Stimulated activated CD4-positive, alpha-beta T cell treated with anti-CD3 and anti-CD28 coated beads, Interleukin-4, amount 100 ng/mL, for 1 hour (primary cell): ENCODE data around the gene SH2D6.
"Not testable (repeated sequence)": the region's sequence is repeated elsewhere in the genome, so short reads cannot be mapped to it uniquely, and the experiment has no call there.

Experiments
- DNase-seq: peaks from one replicate; pipeline ENCODE4 v3.0.0-alpha.2; 2020

SH2D6 gene

DNA sequence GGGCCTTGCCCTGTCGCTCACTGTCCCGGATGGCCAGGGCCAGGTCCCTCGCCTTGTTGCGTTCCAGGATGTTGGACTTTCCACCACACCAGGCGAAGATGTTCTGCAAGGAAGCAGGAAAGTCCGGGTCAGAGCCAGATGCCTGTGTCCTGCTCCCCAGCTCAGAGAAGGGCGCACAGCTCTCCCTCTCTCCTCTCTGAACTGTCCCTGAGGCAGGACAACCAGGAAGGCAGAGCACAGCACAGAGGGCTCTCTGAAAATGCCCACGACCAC is 19.4 kb upstream of the SH2D6 start:
- DNase-seq, result no peak

DNA sequence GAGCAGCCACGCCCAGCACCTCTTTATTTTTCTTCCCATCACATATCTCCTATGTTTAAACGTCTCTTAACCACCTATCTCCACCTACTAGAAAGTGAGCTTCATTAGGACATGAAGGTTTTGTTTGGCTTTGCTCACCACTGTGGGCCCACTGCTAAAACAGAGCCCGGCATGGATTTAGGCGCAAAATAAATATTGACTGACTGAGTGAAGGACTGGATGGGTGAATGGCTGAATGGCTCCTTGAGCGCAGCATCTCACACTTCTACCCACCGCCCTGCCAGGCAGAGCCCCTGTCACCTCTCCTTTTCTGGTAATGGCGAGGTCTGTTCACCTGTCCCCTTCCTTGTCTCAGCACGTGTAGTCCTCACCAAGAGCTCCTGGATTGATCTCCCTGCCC is 18.5 kb upstream of the SH2D6 start:
- DNase-seq, result no peak

DNA sequence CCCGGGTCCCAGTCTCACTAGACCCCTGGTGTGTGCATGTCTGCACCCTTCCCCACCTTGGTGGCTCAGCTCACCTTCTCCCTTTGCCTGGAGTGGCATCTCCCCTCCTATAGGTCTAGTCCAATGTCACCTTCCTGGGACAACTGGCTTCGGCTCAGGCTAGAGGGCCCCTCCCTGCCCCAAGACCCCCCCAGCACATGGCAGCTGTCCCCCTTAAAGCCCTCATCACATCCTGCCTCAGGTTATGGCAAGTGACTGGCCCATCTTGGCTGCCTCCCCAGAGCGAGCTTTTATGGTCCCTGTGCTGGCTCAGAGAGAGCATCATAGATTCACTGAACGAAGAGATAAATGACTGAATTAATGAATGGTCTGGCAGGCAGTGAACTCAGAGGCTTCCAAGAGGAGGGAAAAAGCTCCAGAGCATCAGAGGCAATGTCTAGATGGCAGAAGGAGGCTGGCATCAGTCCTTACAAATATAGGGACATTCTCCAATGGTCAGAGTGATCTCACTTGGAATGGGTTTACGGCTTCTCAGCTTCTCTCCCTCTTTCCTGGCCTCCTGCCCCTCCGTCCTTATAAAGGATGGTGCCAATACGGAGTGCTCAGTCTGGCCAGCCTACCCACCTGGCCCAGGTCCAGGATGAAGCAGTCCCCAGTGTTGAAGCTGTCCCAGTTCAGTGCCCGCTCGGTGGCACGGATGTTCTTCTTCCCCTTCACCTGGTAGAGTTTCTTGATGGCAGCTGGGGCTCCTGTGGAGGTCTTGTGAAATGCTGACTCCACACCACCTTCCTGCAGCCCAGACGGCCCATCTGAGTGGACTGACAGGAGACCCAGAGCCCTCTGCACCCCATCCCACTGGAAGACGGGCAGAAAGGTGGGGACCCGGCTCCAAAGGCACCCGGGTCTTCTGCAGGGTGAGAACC is 17.7 kb upstream of the SH2D6 start:
- DNase-seq, result no peak

DNA sequence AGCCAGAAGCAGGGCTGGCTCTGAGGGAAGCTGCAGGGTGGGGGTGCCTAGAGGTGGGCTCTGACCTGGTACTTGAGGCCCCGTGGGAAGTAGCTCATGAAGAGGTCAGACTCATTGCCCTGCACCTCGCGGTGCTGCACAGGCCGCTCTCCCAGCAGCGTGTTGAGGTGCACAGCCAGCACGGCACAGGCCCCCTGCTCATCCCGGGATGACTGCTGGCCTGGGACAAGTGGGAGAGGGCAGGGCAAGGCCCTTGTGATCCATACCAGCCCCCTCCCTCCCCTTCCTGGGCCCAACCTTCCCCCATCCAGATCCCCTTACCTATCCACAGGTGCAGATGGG is 17.1 kb upstream of the SH2D6 start:
- no peak for DNase-seq

DNA sequence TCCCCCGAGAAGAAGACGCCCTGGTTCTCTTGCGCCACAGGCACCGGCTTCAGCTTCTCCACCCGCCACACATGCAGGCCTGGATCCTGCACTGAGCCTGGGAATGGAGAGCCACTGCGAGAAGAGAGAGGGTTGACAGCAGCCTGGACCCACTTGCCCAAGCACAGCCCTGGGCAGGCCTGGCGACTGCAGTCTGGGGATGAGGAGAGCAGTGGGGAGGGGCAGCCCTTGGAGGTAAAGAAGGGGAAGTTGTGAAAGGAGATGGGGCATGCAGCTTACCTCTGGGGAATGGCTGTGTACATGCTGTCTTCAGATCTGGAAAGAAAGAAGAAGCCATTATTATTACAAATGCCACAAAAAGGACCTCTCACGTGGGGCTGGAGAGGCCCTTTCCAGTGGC is 16.7 kb upstream of the SH2D6 start:
- no peak for DNase-seq

DNA sequence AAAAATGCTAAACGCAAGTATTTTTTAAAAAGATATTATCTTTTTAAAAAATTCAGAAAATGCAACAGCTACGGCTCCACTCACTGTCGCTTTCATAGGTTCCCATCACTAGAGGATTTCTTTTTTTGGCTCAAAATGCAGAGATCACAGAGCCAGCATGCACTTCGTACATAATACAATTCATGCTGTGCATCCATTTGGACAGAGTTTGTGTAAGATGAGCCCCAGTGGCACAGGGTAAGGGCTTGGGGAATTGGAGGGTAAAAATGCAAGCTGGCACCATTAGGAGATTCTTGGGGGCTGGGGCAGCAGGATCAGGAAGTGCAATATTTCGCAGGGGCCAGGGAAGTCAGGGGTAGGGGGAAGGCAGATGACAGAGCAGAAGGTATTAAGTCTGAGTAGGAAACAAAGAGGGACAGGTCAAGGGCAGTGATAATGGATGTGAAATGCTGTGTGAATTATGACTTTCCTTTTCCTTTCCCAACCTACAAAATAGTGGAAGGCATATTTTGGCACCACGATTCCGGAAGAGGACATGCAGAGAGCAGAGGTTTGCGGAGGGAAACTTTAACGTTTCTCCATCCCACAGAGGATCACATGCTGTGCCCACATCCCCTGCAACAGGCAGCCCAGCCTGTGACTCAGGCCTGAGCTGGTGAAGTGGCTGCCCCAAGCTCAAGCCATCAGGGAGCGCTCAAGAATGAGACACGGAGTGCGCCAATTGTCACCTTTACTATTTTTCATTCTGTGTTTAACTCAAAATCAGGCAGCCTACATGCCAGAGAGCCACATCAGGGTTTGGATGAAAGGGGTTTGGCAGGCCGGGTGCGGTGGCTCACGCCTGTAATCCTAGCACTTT is 13.1 kb upstream of the SH2D6 start:
- DNase-seq, result peak; percentile 48

DNA sequence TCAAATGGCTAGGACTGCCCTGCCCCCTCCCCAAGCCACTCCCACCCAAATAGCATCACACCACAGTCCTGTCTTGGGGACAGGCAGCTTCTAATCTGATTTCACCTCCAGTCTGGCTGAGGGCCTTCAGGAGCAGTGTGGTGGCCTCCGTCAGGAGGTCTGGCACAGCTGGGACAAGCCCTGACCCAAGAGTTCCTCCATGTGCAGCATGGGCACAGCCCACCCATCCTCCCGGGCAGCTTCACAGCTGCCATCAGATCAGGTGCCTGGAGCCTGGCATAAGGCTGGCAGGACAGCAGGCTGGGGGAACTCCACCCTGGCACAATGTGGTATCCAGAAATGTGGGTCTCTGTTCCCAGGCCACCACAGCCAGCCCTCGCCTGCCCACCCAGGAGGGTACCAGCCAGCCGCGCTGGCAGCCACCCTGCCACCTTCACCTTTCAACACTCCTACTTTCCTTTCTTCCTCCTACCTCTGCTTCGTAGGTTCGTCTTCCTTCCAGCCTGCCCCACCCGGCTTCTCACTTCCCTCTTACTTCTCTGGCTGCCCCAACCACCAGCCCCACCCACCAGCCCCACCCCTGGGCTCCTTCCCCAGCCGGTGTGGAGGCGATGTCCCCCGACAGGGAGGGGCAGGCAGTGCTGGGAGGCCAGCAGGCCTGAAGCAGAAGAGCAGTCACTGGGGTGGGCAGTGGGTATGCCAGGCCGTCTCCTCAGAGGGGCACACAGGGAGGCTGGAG is 8.5 kb upstream of the SH2D6 start, which contains the start of gene CAPG:
Gene CAPG, minus strand, starts transcription at position 522 of the 739 bp plus-strand sequence. CDS start 8,221 bp downstream, outside the sequence.
- peak; percentile 36 for DNase-seq

DNA sequence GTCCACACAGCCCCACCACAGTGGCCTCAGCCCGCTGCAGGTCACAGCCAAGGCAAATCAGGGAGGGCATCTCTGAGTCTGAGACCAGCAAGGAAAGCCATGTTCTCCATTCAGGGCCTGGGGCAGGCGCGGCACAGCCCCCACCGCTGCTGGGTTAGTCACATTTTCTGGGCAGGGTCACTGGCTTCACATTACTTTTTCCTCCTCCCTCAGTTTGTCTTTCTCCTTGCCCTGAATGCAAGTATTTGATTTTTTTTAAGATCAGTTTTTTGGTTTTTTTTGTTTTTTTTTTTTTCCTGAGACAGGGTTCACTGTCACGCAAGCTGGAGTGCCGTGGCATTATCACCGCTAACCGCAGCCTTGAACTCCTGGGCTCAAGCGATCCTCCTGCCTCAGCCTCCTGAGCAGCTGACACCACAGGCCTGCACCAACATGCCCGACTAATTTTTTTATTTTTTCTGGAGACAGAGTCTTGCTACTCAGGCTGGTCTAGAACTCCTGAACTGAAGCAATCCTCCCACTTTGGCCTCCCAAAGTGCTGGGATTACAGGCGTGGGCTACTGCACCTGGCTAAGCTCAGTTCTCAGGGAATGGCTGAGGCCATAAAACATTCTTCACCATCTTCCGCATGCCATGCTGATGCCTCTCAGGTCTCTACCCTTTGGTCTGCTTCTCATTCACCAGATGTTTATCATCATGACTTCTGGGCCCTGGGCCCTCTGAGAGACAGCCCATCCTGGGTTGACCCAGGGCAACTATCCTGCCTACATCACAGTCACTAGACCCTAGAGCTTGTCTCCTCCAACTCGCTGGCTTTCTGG is 7.7 kb upstream of the SH2D6 start:
- no peak for DNase-seq

DNA sequence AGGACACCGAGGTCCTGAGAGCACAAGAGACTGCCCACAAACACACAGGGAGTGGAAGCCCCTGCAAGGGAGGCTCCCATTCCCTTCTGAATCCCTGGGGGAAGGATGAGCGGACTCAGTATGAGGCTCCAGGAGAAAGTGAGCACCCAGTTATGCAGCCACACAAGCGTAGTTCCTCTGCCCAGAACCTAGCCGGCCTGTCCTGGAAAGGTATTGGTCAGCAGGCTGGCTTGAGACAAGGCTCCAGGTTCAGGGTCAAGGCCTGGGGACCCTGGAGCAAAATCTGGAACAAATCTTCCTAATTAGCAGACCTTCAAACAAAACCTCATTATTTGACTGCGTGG is 7.1 kb upstream of the SH2D6 start:
- no peak for DNase-seq

DNA sequence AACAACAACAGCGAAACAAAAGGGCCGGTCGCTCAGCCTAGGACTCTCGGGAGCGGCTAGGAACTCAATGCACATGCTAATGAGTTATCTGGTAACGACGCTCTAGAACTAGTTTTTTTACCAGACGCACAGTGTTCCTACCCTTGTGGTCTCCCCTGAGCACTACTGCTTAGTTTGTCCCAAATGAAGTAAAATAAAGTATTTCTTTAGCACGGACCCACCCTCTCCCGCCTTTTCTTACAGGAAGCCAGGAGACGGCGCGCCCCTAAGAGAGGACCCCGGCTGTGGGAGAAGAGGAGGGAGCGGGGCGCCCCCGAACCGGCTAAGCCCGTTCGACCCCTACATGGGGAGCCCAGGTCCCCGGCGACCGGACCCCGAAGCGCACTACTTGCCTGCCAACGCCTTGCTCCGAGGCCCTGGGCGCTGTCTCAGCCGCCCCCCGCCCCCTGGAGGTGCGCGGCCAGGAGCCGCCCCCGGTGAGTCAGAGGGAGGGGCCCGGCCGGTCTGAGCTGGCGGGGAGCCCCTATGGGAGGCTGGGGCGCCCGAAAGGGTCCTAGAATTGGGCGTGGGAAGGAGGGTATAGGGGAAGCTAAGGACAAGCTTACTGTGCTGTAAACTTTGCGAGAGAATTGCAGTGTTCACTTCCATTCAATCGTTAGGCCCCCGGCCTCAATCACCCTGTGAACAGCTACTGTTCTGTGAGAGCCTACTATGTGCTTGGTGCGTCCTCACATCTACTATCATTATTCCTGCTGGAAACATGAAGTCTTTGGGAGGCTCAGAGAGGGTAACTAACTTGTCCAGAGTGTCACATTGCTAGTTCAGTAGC is 4.7 kb upstream of the SH2D6 start:
- peak; percentile 58 for DNase-seq

DNA sequence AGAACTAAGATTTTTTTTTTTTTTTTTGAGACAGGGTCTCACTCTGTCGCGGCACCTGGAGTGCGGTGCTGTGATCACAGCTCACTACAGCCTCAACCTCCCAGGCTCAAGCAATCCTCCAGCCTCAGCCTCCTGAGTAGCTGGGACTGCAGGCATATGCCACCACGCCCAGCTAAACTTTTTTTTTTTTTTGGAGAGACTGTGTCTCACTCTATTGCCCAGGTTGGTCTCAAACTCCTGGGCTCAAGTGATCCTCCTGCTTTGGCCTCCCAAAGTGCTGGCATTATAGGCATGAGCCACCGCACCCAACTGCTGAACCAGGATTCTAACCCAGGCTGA is 4.1 kb upstream of the SH2D6 start:
- DNase-seq, result not testable (repeated sequence)

DNA sequence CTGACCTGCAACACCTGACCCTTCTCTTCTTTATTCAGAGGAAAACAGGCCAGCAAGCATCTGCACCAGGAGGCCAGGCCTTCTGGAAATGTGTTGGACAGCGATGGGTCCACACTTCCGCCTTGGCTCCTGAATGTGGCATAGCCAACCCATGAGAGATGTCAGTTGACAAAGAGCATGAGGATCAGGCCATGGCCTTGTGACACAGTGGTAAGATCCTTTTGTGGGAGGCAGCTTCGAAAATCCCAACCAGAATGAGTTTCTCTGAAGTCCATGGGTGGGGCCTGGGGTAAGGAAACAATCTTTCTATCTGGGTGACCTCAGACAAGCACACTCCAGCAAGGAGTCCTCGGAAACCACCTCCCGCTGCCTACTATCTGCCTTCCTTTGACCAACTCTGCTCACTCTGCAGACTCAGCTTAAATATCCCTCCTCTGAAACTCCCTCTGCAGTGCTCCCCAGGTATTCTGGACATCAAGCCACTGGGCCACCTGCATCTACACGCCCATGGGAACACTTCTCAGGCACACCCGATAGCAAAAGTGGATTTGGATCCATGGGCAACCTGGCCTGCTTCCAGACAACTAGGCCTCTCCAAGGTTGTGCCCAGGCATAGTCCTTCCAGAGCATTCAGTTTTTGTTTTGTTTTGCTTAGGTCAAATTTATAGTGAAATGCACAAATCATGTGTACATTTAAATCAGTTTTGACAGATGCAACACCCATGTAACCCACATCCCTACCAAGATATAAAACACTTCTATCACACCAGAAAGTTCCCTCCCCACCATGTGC is 3.6 kb upstream of the SH2D6 start:
- no peak for DNase-seq

DNA sequence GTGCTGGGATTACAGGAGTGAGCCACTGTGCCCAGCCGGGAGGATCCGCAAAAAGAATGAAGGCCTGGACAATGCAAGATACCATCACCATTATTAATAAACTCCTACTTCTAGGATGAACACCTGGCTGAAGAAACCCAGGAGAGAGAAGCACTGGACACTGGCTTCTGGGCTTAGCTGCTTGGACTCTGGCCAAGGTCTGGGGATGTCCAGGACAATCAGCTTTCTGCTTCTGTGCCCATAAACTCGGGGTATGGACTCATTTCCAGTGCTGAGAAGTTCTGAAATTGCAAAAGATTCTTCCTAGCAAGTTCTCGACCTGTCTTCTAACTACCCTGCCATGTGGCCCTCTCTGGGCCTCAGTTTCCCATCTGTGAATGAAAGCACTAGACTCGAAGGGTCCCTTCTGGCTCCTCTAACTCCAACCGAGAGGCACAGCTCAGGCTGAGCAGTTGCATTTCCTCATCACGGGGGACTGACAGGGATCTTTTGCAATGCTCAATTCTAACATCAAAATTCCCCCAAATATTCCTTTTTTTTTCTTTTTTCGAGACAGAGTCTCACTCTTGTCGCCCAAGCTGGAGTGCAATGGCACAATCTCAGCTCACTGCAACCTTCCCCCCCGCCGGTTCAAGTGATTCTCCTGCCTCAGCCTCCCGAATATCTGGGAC is 2.4 kb upstream of the SH2D6 start:
- no peak for DNase-seq

DNA sequence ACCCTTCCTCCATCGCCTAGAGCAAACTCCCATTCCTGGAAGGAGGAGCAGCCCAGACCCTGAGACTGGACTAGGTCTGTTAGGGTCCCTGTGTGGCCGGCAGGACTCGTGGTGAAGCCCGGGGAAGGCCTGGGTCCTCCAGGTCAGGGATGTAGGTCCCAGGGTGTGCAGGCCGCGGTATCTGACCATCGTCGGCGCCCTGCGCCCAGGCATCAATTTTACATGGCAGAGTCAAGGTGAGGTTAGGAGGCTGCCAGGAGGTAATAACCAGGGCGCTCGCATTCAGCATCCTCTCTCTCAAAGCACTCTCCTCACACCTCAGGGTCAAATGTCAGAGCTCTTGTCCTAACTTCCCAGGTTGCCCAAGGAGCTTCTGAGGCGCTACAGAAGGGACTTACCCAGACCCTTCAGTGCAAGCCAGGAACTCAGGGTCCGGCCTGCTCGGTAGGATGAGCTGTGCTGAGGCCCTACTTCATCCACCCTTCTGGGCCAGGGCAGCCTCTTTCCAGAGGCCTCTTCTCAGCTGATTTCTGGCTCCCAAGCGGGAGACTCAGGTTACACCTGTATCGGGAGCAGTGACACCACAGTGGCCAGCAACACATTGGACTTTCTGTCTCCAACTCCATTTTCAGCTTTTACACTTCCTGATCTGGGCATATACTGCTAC is 628 bp downstream of the SH2D6 start:
- DNase-seq, result no peak

DNA sequence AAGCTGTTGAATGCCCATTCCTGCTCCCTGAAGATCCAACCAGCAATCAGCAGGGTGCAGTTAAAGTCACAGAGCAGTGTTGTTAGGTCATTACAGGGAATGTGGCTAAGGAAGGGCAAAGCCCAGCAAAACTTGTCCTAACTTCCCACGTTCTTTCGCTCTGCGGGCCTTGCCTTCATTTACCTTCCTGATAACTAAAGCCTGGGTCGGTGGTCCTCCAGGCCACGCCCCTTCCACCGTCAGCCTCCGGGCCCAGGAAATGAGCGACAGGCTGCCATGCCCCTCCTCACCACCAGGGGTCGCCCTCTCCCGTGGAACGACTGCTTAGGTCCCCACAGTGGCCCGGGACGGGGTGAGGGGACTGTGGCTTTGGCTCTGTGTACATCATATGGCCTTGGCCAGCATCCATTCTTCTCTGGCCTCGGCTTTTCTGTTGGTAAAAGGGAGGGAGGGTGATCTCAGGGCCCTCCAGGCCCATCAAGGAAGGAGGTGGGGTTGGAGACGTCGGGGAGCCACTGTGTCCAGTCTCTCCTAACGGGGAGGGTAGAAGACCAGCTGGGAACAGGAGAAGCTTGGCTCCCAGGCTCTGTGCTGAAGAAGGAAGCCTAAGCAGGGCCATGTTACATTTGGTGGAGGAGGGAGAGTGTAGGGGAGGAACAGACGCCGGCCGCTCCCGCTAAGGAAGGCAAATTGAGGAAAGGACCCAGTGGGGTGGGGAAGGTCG is 2.2 kb downstream of the SH2D6 start:
- DNase-seq, result peak; percentile 93

DNA sequence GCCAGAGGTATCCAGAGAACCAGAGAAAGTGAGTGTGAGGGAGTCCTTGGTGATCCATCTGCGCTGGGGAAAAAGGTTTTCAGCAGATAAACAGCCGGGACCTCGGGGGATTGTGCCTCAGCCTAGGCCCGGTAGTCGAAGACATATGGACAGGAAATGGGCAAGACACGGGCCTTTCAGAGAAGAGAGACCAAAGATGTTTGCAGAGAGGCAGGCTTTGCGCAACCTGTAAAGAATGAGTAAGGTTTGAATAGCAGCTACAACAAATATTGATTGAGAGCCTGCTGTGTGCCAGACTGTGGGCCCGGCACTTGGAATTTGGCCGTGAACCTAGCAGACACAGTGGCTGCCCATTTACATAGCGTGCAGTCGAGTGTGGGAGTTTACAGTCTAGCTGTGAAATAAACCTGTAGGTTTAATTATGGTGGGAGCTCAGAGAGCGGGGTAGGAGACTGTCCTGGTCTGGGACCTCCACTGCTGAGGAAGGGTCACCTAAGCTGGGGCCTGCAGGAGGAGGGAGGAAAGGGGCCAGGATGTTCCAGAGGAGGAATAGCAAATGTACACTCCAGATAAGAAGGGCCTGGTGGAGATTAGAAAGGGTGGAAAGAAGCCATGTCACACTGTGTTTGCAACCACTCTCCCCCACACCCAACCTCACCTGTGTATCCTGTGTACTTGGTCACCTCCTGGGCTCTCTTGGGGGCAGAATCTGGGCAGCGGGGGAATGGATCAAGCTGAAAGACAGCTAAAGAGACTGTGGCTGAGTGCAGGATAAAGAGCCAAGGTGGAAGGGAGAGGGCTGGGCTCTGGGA is 3.0 kb downstream of the SH2D6 start:
- no peak for DNase-seq

DNA sequence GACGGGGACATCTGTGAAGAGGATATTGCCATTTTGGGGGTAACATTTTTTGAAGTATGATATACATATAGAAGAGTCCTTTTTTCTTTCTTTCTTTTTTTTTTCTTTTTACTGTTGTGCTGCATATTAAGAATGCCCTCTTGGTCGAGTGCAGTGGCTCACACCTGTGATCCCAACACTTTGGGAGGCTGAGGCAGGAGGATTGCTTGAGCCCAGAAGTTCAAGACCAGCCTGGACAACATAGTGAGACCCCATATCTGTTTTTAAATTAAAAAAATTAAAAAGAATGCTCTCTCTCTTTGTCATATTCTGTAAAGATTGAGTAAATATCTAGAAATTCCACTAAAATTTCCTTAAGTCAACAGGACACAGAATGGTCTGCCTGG is 3.6 kb downstream of the SH2D6 start:
- no peak for DNase-seq

DNA sequence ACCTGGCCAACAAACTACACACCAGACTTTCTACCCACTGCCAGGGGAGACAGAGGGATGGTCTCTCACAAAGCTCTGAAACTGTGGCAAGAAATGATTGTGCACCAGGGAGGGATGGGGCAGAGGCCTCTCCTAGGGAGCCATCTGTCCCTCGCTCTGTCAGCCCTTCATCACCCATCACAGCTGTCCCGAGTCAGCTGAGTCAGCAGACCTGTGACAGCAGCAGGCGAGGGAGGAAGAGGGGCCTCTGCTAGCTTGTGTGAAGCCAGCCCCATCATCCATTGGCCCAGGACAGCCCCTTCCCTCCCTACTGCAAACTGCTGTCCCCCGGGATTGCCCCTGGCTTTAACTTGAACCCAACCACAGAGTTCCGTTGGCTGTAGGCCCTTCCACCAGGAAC is 5.0 kb downstream of the SH2D6 start:
- no peak for DNase-seq
